ENCODE data around the gene PANX2.

Gene PANX2

GRCh38 chr22:50190182-50190940, 19.8 kb downstream of the PANX2 start:
- Histone ChIP-seq H3K9ac (ENCODE audit: low read length in 5 of 5) (peak overlapping the region in 4 of 5 donors; percentile 42 to 58 (median 51)), H3K4me1 (ENCODE audit: control insufficient read depth in 5 of 5, insufficient read depth in 5 of 5, low read length in 5 of 5) (peaks cover 5 to 56% (median 50%) of the 10 kb centered on the region in 5 donors), H3K27ac (ENCODE audit: low read depth, low read length) (peak overlapping the region; percentile 37), H3K27me3 (ENCODE audit: control insufficient read depth in 5 of 5, insufficient read depth in 4 of 5, low read length in 5 of 5) (no peaks in the 10 kb centered on the region), H3K9me3 (ENCODE audit: control insufficient read depth in 5 of 5, low read length in 5 of 5) (no peaks in the 10 kb centered on the region), H3K4me3 (ENCODE audit: low read depth in 1 of 5, low read length in 5 of 5) (peak overlapping the region in 4 of 5 donors; percentile 57 to 62 (median 62)), H3K36me3 (ENCODE audit: control insufficient read depth in 5 of 5, insufficient read depth in 5 of 5, low read length in 5 of 5) (peaks cover 0 to 27% (median 21%) of the 10 kb centered on the region in 5 donors)

GRCh38 chr22:50190941-50191741, 20.6 kb downstream of the PANX2 start:
- Histone ChIP-seq H3K9me3 (ENCODE audit: control insufficient read depth in 5 of 5, low read length in 5 of 5) (no peaks in the 10 kb centered on the region), H3K27ac (ENCODE audit: low read depth, low read length) (peak overlapping the region; percentile 37), H3K27me3 (ENCODE audit: control insufficient read depth in 5 of 5, insufficient read depth in 4 of 5, low read length in 5 of 5) (no peaks in the 10 kb centered on the region), H3K9ac (ENCODE audit: low read length in 5 of 5) (peak overlapping the region in 4 of 5 donors; percentile 42 to 58 (median 51)), H3K4me1 (ENCODE audit: control insufficient read depth in 5 of 5, insufficient read depth in 5 of 5, low read length in 5 of 5) (peaks cover 5 to 55% (median 48%) of the 10 kb centered on the region in 5 donors), H3K4me3 (ENCODE audit: low read depth in 1 of 5, low read length in 5 of 5) (peak overlapping the region in 4 of 5 donors; percentile 57 to 62 (median 62)), H3K36me3 (ENCODE audit: control insufficient read depth in 5 of 5, insufficient read depth in 5 of 5, low read length in 5 of 5) (peaks cover 0 to 33% (median 24%) of the 10 kb centered on the region in 5 donors)

- H3K4me1 ChIP-seq (ENCODE audit: control insufficient read depth in 5 of 5, insufficient read depth in 5 of 5, low read length in 5 of 5), result peaks cover 3 to 41% (median 37%) of the 10 kb centered on the region in 5 donors
- no peak overlapping the region for H3K27ac ChIP-seq (ENCODE audit: low read depth, low read length)
- H3K4me3 ChIP-seq (ENCODE audit: low read depth in 1 of 5, low read length in 5 of 5), result no peak overlapping the region
These were observed 22.1 kb downstream of the PANX2 start for GRCh38 chr22:50192436-50193204.

GRCh38 chr22:50193621-50194020, 23.1 kb downstream of the PANX2 start:
- Histone ChIP-seq H3K4me1 (ENCODE audit: control insufficient read depth in 5 of 5, insufficient read depth in 5 of 5, low read length in 5 of 5) (peaks cover 3 to 41% (median 37%) of the 10 kb centered on the region in 5 donors), H3K9me3 (ENCODE audit: control insufficient read depth in 5 of 5, low read length in 5 of 5) (no peaks in the 10 kb centered on the region), H3K9ac (ENCODE audit: low read length in 5 of 5) (no peak overlapping the region), H3K27ac (ENCODE audit: low read depth, low read length) (no peak overlapping the region), H3K36me3 (ENCODE audit: control insufficient read depth in 5 of 5, insufficient read depth in 5 of 5, low read length in 5 of 5) (peaks cover 0 to 50% (median 35%) of the 10 kb centered on the region in 5 donors), H3K27me3 (ENCODE audit: control insufficient read depth in 5 of 5, insufficient read depth in 4 of 5, low read length in 5 of 5) (no peaks in the 10 kb centered on the region), H3K4me3 (ENCODE audit: low read depth in 1 of 5, low read length in 5 of 5) (no peak overlapping the region)

More at GRCh38 chr22:50192436-50193204, 22.1 kb downstream of the PANX2 start:
- Histone ChIP-seq H3K27me3 (ENCODE audit: control insufficient read depth in 5 of 5, insufficient read depth in 4 of 5, low read length in 5 of 5) (no peaks in the 10 kb centered on the region), H3K36me3 (ENCODE audit: control insufficient read depth in 5 of 5, insufficient read depth in 5 of 5, low read length in 5 of 5) (peaks cover 0 to 45% (median 31%) of the 10 kb centered on the region in 5 donors), H3K9me3 (ENCODE audit: control insufficient read depth in 5 of 5, low read length in 5 of 5) (no peaks in the 10 kb centered on the region), H3K9ac (ENCODE audit: low read length in 5 of 5) (no peak overlapping the region)

- no peak overlapping the region for H3K9ac ChIP-seq (ENCODE audit: low read length in 5 of 5)
- H3K4me1 ChIP-seq (ENCODE audit: control insufficient read depth in 5 of 5, insufficient read depth in 5 of 5, low read length in 5 of 5), result peaks cover 3 to 38% (median 34%) of the 10 kb centered on the region in 5 donors
- H3K36me3 ChIP-seq (ENCODE audit: control insufficient read depth in 5 of 5, insufficient read depth in 5 of 5, low read length in 5 of 5), result peaks cover 0 to 51% (median 35%) of the 10 kb centered on the region in 5 donors
- no peaks in the 10 kb centered on the region for H3K9me3 ChIP-seq (ENCODE audit: control insufficient read depth in 5 of 5, low read length in 5 of 5)
- H3K4me3 ChIP-seq (ENCODE audit: low read depth in 1 of 5, low read length in 5 of 5), result no peak overlapping the region
- no peaks in the 10 kb centered on the region for H3K27me3 ChIP-seq (ENCODE audit: control insufficient read depth in 5 of 5, insufficient read depth in 4 of 5, low read length in 5 of 5)
- no peak overlapping the region for H3K27ac ChIP-seq (ENCODE audit: low read depth, low read length)
These were observed 23.7 kb downstream of the PANX2 start for GRCh38 chr22:50194037-50194805.

GRCh38 chr22:50196256-50196655, 25.7 kb downstream of the PANX2 start:
- Histone ChIP-seq H3K4me1 (ENCODE audit: control insufficient read depth in 5 of 5, insufficient read depth in 5 of 5, low read length in 5 of 5) (peaks cover 0 to 29% (median 23%) of the 10 kb centered on the region in 5 donors), H3K27me3 (ENCODE audit: control insufficient read depth in 5 of 5, insufficient read depth in 4 of 5, low read length in 5 of 5) (no peaks in the 10 kb centered on the region), H3K36me3 (ENCODE audit: control insufficient read depth in 5 of 5, insufficient read depth in 5 of 5, low read length in 5 of 5) (peaks cover 0 to 52% (median 35%) of the 10 kb centered on the region in 5 donors), H3K9ac (ENCODE audit: low read length in 5 of 5) (no peak overlapping the region), H3K4me3 (ENCODE audit: low read depth in 1 of 5, low read length in 5 of 5) (no peak overlapping the region), H3K9me3 (ENCODE audit: control insufficient read depth in 5 of 5, low read length in 5 of 5) (no peaks in the 10 kb centered on the region), H3K27ac (ENCODE audit: low read depth, low read length) (no peak overlapping the region)

GRCh38 chr22:50197000-50197800, 26.7 kb downstream of the PANX2 start:
- Histone ChIP-seq H3K27me3 (ENCODE audit: control insufficient read depth in 5 of 5, insufficient read depth in 4 of 5, low read length in 5 of 5) (no peaks in the 10 kb centered on the region), H3K27ac (ENCODE audit: low read depth, low read length) (no peak overlapping the region), H3K9ac (ENCODE audit: low read length in 5 of 5) (no peak overlapping the region), H3K36me3 (ENCODE audit: control insufficient read depth in 5 of 5, insufficient read depth in 5 of 5, low read length in 5 of 5) (peaks cover 0 to 52% (median 35%) of the 10 kb centered on the region in 5 donors), H3K4me1 (ENCODE audit: control insufficient read depth in 5 of 5, insufficient read depth in 5 of 5, low read length in 5 of 5) (peaks cover 0 to 29% (median 23%) of the 10 kb centered on the region in 5 donors), H3K4me3 (ENCODE audit: low read depth in 1 of 5, low read length in 5 of 5) (no peak overlapping the region), H3K9me3 (ENCODE audit: control insufficient read depth in 5 of 5, low read length in 5 of 5) (no peaks in the 10 kb centered on the region)

GRCh38 chr22:50197856-50198623, 27.5 kb downstream of the PANX2 start:
- H3K9ac ChIP-seq (ENCODE audit: low read length in 5 of 5), result no peak overlapping the region
- no peak overlapping the region for H3K27ac ChIP-seq (ENCODE audit: low read depth, low read length)
- H3K27me3 ChIP-seq (ENCODE audit: control insufficient read depth in 5 of 5, insufficient read depth in 4 of 5, low read length in 5 of 5), result no peaks in the 10 kb centered on the region
- H3K4me1 ChIP-seq (ENCODE audit: control insufficient read depth in 5 of 5, insufficient read depth in 5 of 5, low read length in 5 of 5), result peaks cover 0 to 27% (median 19%) of the 10 kb centered on the region in 5 donors
- no peaks in the 10 kb centered on the region for H3K9me3 ChIP-seq (ENCODE audit: control insufficient read depth in 5 of 5, low read length in 5 of 5)
- H3K36me3 ChIP-seq (ENCODE audit: control insufficient read depth in 5 of 5, insufficient read depth in 5 of 5, low read length in 5 of 5), result peaks cover 0 to 52% (median 35%) of the 10 kb centered on the region in 5 donors
- no peak overlapping the region for H3K4me3 ChIP-seq (ENCODE audit: low read depth in 1 of 5, low read length in 5 of 5)
